Neural crest cell (in vitro differentiated cells): ENCODE results near the gene GHDC. TPM values are rescaled to one million over a fixed set of nuclear protein-coding genes. Genes with fewer than 3 reads are reported as not detected.
"Not testable (repeated sequence)": the region's sequence is repeated elsewhere in the genome, so short reads cannot be mapped to it uniquely, and the experiment has no call there.

ENCODE experiments used
- DNase-seq: peaks from one replicate; pipeline ENCODE4 v3.0.0; 2021; ENCODE audit warnings: low read depth, mixed read lengths, low spot score
- H3K27ac Mint-ChIP-seq: one replicate; pipeline ENCODE4 v1.8.0; 2021; ENCODE audit warnings: mild to moderate bottlenecking, mixed read lengths; ENCODE audit not compliant: unreplicated experiment
- H3K27me3 Mint-ChIP-seq: 2 replicates; pipeline ENCODE4 v1.8.0; 2021; ENCODE audit warnings: low read depth, mild to moderate bottlenecking, mixed read lengths
- H3K36me3 Mint-ChIP-seq: 2 replicates; pipeline ENCODE4 v1.8.0; 2021; ENCODE audit warnings: low read depth, mild to moderate bottlenecking, mixed read lengths
- H3K4me1 Mint-ChIP-seq: 2 replicates; pipeline ENCODE4 v1.8.0; 2021; ENCODE audit warnings: mixed read lengths
- H3K4me3 Mint-ChIP-seq: one replicate; pipeline ENCODE4 v1.8.0; 2021; ENCODE audit warnings: mild to moderate bottlenecking, mixed read lengths
- H3K9me3 Mint-ChIP-seq: 2 replicates; pipeline ENCODE4 v1.8.0; 2021; ENCODE audit warnings: mixed read lengths
- total RNA-seq: library from RNA; stranded (reverse); gene quantifications from 2 replicates; pipeline ENCODE4 v1.2.1, GENCODE V29; 2021
- TF ChIP-seq, protein P1 (sequence below): fragments of 200-600 bp; sonication (generic); conservative IDR thresholded peaks from 2 replicates; pipeline ENCODE4 v1.5.0; 2021; ENCODE audit warnings: antibody characterized with exemption, mild to moderate bottlenecking

Gene GHDC
- total RNA-seq, 1 donor from 2014 or later: 8.4 TPM

DNA sequence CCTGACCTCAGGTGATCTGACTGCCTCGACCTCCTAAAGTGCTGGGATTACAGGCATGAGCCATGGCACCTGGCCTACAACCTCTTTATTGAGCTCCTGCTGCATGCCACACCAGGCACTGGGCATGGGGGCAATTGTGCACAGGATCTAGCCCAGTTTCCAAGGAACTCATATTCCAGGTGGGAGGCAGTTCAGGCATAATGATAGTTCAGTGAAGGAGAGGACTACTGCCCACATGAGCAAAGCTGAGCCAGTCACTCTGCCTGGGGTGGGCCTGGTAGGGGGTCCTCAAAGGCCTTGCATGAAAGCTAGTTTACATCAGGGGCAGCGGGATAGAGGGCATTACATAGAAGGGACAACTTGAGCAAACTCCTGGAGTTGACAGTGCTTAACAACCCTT is 6.5 kb downstream of the GHDC start:
- TF ChIP-seq, protein P1, sequence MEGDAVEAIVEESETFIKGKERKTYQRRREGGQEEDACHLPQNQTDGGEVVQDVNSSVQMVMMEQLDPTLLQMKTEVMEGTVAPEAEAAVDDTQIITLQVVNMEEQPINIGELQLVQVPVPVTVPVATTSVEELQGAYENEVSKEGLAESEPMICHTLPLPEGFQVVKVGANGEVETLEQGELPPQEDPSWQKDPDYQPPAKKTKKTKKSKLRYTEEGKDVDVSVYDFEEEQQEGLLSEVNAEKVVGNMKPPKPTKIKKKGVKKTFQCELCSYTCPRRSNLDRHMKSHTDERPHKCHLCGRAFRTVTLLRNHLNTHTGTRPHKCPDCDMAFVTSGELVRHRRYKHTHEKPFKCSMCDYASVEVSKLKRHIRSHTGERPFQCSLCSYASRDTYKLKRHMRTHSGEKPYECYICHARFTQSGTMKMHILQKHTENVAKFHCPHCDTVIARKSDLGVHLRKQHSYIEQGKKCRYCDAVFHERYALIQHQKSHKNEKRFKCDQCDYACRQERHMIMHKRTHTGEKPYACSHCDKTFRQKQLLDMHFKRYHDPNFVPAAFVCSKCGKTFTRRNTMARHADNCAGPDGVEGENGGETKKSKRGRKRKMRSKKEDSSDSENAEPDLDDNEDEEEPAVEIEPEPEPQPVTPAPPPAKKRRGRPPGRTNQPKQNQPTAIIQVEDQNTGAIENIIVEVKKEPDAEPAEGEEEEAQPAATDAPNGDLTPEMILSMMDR: no peak
- Mint-ChIP-seq H3K9me3 (no peaks in the 10 kb centered on the region), H3K27ac (no peak overlapping the region), H3K4me1 (peaks cover 23% of the 10 kb centered on the region), H3K4me3 (no peak overlapping the region), H3K36me3 (no peaks in the 10 kb centered on the region), H3K27me3 (peaks cover 34% of the 10 kb centered on the region)
- no peak for DNase-seq

DNA sequence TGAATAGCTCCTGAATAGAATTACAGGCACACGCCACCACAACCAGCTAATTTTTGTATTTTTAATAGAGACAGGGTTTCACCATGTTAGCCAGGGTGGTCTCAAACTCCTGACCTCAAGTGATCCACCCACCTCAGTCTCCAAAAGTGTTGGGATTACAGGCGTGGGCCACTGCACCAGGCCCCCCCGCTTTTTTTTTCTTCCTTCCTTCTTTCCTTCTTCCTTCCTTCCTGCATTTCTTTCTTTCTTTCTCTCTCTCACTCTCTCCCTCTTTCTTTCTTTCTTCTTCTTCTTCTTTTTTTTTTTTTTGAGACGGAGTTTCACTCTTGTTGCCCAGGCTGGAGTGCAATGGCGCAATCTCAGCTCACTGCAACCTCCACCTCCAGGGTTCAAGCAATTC is 8.1 kb downstream of the GHDC start:
- H3K9me3 Mint-ChIP-seq, H3K36me3 Mint-ChIP-seq, DNase-seq, H3K27ac Mint-ChIP-seq: not testable (repeated sequence)
- H3K27me3 Mint-ChIP-seq: peaks cover 50% of the 10 kb centered on the region
- peaks cover 23% of the 10 kb centered on the region for H3K4me1 Mint-ChIP-seq
- peak overlapping the region; percentile 61 for H3K4me3 Mint-ChIP-seq

DNA sequence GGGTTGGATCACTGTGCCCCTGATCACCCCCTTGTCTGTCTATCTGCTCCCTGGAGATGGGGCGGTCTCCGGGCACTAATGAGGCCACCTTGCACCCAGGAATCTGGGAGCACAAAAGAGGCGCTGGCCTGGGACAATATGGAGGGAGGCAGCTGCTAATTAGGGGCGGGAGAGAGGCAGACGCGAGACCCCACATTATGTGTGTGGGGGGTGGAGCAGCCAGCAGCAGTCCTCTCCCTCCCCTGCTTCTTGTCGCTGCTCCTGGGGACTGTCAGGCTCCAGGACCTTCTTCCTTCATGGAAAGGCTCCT is 8.7 kb downstream of the GHDC start:
- peak overlapping the region; percentile 61 for H3K4me3 Mint-ChIP-seq
- no peak overlapping the region for H3K27ac Mint-ChIP-seq
- no peak for DNase-seq
- no peaks in the 10 kb centered on the region for H3K36me3 Mint-ChIP-seq
- TF ChIP-seq, protein P1: no peak
- H3K27me3 Mint-ChIP-seq: peaks cover 54% of the 10 kb centered on the region
- H3K4me1 Mint-ChIP-seq: peaks cover 23% of the 10 kb centered on the region
- H3K9me3 Mint-ChIP-seq: no peaks in the 10 kb centered on the region

- Mint-ChIP-seq H3K36me3 (no peaks in the 10 kb centered on the region), H3K4me1 (peaks cover 27% of the 10 kb centered on the region), H3K27me3 (peaks cover 60% of the 10 kb centered on the region), H3K4me3 (peak within 1 kb of the TSS; percentile 61), H3K9me3 (no peaks in the 10 kb centered on the region), H3K27ac (no peak within 1 kb of the TSS)
- no peak for DNase-seq
- TF ChIP-seq, protein P1: no peak
These were observed 9.3 kb downstream of the GHDC start, which contains the start of gene HCRT for GRCh38 chr17:42184713-42185620. Gene HCRT (minus strand): TSS chr17:42185452. CDS start chr17:42185365, 87 bp downstream.

DNA sequence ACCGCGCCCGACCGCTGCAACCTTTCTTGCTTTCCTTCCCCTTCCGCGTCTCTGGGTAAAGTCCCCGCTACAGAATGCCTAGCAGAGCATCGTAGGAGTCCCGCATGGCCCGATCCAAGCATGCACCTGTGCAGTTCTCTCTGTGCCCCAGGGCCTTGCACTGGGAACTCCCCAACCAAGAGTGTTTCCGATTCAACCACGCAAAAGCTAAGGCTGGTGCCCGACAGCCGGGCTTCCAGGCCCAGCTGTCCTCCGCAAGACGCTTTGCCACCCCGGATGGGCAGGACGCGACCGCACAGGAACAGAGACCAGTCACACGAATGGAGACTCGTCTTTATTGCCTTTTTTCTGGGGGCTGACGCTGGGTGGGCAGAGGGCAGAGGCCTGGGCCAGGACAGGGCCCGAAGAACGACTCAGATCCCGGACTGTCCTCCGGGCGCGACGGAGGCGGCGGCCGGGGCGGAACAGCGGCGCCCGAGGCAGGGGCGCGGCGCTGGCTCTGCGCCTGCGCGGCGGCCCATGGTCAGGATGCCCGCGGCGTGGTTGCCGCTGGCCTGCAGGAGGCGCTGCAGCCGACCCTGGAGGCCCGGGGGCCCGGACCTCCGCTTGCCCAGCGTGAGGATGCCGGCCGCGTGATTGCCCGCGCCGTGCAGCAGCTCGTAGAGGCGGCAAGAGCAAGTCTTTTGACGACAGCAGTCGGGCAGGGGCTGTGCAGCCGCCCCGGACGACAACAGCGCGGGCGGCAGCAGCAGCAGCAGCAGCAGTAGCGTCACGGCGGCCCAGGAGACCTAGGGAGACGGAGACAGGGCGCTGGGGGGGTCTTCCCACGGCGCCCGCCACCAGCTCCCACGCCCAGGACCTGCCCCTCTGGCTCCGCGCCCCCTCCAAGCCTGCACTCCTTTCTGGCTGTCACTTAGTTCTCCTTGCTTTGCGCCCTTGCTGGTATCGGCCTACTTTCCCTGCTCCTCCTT is 10.3 kb downstream of the GHDC start:
- H3K4me1 Mint-ChIP-seq: peaks cover 27% of the 10 kb centered on the region
- DNase-seq: peak; percentile 84
- TF ChIP-seq, protein P1: peak; percentile 84
- peaks cover 70% of the 10 kb centered on the region for H3K27me3 Mint-ChIP-seq
- no peaks in the 10 kb centered on the region for H3K36me3 Mint-ChIP-seq
- no peak overlapping the region for H3K27ac Mint-ChIP-seq
- no peaks in the 10 kb centered on the region for H3K9me3 Mint-ChIP-seq
- peak overlapping the region; percentile 74 for H3K4me3 Mint-ChIP-seq
